Measurements from ENCODE around the gene HIP1.
"Not testable (repeated sequence)": the region's sequence is repeated elsewhere in the genome, so short reads cannot be mapped to it uniquely, and the experiment has no call there.

HIP1 gene

DNA sequence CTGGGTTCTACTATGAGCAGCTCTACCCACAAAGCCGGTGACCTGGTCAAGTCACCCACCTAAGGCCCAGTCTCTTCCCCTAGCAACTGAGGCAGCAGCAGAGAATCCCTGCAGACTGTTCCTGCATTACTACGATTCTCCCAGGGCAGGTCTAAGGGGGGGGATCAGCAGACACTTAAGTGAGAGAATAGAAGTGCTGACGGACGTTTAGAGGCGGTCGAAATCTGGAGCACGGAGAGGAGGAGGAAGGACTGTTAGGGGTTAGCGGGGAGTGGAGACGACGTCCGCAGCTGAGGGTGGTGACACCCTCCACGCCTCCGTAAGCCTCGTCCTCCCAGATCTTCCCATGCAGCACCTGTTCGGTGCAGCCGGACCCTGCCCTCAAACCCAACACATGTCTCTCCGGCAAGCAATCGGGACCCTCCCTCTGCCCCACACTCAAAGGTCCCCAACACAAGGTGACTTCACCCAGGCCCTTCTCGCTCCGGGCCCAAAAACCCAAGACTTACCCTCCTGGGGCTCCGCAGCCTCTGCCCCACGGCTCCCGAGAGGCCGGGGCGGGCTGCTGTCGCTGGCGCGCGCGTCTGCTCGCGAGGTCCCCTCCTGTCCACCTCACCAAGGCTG is 253.3 kb downstream of the HIP1 start:
- not testable (repeated sequence) for H3K36me3 ChIP-seq (ENCODE audit: control insufficient read depth in 2 of 2, insufficient read depth in 2 of 2, low read length in 2 of 2); H3K27me3 ChIP-seq (ENCODE audit: control insufficient read depth in 1 of 2, insufficient read depth in 2 of 2, low read length in 2 of 2); H3K4me1 ChIP-seq (ENCODE audit: control insufficient read depth, insufficient read depth, low read length); H3K9me3 ChIP-seq (ENCODE audit: control insufficient read depth in 2 of 2, low read length in 2 of 2)
- H3K9ac ChIP-seq (ENCODE audit: low read length in 2 of 2): peak overlapping the region; percentile 72 to 75
- H3K4me3 ChIP-seq (ENCODE audit: low read length in 2 of 2): peak overlapping the region; percentile 69 to 77
- peak overlapping the region; percentile 62 for H3K27ac ChIP-seq (ENCODE audit: low read length)
